ENCODE measurements around the gene TMEM143. TPM values are rescaled to one million over a fixed set of nuclear protein-coding genes. Genes with fewer than 3 reads are reported as not detected.
A peak's percentile ranks its signal among the peaks of the same experiment; 100 is the strongest.

Gene TMEM143
- 7.4 and 9.8 TPM in 2 replicates for total RNA-seq (2014; rRNA removed; shearing (Covaris generic))

DNA sequence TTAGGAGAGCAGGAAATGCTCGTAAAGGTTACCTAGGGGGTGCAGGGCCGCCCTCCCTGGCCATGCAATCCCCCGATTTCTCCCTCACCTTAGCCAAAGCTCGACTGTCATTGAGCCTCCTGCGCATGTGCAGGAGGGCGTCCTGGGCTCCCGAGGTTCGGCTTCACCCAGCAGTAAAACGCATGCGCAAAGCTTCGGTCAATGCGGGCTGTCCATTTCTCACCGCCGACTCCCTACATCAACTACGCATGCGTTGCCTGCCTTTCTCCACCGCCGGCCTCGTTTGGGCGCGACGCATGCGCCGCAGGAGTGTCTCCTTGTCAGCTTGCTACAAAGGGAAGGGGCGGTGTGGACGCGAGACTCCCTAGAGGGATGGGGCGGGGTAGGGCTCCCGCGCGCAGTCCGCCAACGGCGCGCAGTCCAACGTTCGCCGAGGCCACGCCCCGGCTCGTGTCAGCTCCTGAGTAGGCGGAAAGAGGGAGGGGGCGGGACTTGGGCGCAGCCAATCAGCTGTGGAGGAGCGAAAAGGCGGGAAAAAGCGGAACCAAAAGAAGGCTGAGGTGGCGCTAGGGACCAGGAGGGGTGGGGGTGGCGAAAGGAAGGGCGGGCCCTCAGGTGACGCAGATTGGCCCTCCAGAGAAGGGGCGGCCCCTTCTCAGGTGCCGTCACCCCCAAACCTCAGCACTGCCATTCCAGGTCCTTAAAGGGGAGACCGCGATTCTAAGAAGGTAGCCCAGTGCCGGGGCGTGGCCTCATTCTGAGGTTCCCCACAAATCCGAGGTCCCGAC, at the start of gene TMEM143, which contains the start of gene SYNGR4:
Gene TMEM143, minus strand, starts transcription at position 131 of the 788 bp plus-strand sequence. Its CDS starts 20 bp downstream, at position 111.
Gene SYNGR4, plus strand, starts transcription at position 558 of the 788 bp plus-strand sequence. CDS start 1,476 bp downstream, outside the sequence.
- DNase-seq (ENCODE audit: low spot score), result peak; percentile 100
- in situ Hi-C loops (cut with HindIII; ENCODE audit: low sequenced_read_pairs), result no loop called here

DNA sequence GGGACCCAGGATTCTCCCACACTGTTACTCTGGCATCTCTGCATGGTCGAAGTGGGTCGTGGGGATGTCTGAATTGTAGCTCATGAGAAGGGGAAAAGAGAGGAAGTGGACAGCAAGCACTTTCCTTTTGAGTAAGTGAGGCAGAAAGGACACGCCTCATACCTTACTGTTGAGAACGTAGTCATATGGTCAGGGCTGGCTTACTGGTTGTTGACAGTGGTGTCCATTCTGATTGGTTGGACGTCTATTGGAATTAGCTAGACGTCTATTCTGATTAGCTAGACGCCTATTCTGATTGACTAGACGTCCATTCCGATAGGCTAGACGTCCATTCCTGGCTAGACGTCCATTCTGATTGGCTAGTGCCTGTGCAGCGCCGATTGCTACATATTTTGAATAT, 42.1 kb upstream of the TMEM143 start:
- in situ Hi-C loops (cut with HindIII; ENCODE audit: low sequenced_read_pairs), result no loop called here
- no peak for DNase-seq (ENCODE audit: low spot score)

DNA sequence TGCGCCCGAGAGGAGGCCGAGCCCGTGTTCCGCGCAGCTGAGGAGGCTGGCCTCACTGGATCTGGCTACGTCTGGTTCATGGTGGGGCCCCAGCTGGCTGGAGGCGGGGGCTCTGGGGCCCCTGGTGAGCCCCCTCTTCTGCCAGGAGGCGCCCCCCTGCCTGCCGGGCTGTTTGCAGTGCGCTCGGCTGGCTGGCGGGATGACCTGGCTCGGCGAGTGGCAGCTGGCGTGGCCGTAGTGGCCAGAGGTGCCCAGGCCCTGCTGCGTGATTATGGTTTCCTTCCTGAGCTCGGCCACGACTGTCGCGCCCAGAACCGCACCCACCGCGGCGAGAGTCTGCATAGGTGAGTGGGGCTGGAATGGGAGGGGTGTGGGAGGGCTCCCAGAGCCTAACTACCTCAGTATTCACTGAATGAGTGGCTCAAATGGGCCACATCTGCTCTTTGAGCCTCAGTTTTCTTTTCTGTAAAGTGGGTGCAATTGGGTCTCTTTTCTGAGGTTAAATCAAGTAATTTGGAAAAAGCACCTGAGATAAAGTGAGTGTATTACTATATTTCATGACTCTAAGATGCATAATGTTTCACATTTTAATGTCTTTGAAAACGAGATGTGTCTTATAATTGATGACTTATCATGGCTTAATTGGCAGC, 41.4 kb upstream of the TMEM143 start:
- in situ Hi-C loops (cut with HindIII; ENCODE audit: low sequenced_read_pairs), result no loop called here
- no peak for DNase-seq (ENCODE audit: low spot score)

DNA sequence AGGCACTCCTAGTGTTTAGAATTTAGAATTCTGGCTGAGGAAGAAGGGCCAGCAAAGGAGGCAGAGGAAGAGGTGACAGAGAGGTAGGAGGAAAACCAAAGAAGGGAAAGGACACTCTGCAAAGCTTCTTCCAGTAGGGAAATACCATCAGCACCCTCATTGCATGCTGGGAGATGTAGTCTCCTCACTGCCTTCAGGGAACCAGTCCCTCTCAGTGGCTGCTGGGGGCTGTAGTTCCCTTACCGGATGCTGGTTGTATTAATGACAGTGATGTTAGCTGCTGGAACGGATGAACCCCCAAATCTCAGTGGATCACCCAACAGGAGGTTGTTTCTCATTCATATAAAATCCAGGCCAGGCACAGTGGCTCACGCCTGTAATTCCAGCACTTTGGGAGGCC, 39.9 kb upstream of the TMEM143 start:
- peak; percentile 70 for DNase-seq (ENCODE audit: low spot score)
- in situ Hi-C loops (cut with HindIII; ENCODE audit: low sequenced_read_pairs), result no loop called here

DNA sequence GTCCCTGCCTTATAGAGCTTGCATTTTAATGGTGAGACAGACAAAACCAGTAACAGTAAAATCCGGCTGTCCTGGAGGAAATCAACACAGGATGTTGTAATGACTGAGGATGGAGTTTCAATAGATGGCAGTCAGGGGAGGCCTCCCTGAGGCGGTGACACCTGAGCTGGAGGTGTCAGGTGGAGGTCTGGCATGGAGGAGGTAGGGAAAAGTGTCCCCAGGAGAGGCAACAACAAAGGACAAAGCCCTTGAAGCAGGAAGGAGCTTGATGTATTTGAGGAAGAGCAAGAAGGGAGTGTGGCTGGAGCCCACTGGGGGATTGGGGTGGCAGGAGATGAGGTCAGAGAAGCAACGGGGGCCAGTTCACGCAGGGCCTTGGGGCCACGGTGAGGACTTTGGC, 37.5 kb upstream of the TMEM143 start:
- in situ Hi-C loops (cut with HindIII; ENCODE audit: low sequenced_read_pairs), result no loop called here
- DNase-seq (ENCODE audit: low spot score), result no peak

DNA sequence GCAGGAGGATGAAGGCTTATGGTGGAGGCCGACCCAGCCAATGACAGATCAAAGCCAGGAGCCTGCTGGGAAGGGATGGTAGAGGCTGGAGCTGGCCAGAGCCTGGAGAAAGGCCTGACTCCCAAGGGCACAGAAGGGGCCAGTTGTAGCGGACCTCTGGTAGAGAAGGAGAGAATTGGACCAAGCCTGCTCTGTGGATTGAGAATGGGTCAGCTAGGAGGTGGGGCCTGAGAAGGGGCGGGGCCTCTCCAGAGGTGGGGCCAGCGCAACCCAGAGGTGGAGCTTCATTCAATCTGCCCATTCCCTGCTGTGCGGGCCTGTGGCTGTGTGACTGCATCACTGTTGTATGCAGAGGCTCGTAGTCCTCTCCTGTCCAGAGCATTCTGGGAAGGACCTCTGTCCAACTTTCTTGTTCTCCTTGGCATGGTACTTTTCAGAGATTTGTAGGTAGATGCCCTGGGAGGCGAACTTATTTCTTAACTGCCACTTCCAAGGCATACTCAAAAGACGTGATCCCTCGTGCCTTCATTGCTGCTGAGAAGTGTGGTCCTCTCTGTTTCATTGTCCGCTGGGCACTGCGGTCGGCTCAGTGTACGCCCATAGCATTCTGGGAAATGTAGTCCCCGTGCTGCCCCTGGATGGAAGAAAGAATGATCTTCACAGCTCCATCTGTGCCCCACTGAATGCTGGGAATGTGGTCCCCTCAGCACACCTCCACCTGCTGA, 36.4 kb upstream of the TMEM143 start:
- in situ Hi-C loops (cut with HindIII; ENCODE audit: low sequenced_read_pairs), result no loop called here
- DNase-seq (ENCODE audit: low spot score), result peak; percentile 35

DNA sequence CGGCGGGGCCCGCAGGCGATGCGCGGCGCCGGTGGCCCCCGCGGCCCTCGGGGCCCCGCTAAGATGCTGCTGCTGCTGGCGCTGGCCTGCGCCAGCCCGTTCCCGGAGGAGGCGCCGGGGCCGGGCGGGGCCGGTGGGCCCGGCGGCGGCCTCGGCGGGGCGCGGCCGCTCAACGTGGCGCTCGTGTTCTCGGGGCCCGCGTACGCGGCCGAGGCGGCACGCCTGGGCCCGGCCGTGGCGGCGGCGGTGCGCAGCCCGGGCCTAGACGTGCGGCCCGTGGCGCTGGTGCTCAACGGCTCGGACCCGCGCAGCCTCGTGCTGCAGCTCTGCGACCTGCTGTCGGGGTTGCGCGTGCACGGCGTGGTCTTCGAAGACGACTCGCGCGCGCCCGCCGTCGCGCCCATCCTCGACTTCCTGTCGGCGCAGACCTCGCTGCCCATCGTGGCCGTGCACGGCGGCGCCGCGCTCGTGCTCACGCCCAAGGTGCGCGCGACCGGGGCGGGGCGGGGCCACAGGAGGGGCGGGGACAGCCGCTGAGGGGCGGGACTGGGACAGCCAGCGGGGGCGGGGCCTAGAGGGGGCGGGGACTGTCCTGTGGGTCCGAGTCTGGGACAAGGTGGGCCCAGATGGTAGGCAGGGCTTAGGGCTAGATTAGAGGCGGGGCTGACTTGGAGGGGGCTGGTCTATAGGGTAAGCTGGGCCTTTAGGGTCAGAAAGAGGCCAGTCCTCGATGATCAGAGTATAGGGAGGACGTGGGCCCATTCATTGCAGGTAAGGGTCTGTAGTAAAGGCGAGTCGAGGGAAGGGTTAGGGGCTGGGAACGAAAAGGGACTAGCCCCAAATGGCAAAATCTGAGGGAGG, 34.9 kb upstream of the TMEM143 start:
- in situ Hi-C loops (cut with HindIII; ENCODE audit: low sequenced_read_pairs), result no loop called here
- DNase-seq (ENCODE audit: low spot score), result peak; percentile 25

DNA sequence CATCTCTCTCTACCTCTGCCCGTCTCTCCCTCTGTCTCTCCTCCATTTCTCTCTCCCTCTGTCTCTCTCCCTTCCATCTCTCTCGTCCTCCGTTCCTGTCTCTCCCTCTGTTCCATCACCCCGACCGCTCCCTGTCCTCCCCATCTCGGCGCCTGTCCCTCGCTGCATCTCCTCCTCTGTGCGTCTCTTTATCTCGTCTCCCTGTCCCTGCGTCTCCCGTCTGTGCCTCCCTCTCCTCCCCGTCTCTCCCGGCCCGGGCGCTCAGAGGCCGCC, 34.3 kb upstream of the TMEM143 start:
- no peak for DNase-seq (ENCODE audit: low spot score)
- in situ Hi-C loops (cut with HindIII; ENCODE audit: low sequenced_read_pairs), result no loop called here

DNA sequence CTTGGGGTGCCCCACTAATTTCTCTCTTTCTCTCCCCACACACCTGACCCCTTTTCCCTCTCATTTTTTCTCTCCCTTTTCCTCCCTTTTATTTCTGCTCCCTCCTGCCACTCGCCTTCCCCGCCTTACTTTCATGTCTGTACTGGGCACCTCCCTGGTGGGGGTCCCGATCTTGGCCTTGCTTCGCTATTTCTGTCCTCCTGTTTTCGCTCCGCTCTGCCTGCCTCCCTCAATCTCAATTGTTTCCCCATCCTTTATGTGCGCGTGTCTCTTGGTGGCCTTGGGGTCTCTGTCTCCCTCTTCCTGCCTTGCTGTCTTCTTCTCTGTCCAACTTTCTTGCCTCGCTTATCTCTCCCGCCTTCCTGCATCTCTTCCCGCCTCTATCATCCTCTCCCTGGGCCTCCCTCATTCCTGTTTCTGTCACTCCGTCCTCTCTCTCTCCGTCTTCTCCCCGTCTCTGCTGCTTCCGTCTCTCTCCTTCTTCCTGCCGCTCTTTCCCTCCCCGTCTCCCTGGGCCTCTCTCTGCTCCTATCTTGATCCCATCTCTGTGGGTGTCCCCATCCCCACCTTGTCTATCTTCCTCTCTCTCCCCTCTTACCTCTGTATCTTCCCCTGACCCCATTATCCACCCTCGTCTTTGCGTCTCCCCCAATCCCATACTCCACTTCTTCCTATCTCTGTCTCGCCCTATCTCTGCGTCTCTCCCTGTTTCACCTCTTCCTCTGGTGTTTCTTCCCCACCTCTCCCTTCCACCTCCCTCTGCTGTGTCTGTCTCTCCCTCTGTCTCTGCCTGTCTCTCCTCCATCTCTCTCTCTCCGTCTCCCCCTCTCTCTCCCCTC, 33.7 kb upstream of the TMEM143 start:
- in situ Hi-C loops (cut with HindIII; ENCODE audit: low sequenced_read_pairs), result no loop called here
- no peak for DNase-seq (ENCODE audit: low spot score)

DNA sequence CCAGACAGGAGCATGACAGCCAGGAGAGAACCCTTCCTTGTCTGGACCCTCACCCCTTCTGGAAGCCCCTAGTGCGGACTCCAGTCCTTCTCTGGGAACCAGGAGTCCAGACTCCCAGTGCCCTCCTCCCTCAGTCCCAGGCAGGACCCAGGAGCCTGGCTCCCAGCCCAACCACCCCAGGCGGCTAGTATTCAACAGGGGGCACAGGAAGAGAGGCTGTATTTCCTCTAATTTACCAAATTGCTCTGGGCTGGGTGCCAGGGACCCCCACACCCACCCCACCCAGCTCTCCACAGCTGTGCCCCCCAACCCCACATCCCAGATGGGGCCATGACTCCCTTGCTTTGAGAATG, 33.1 kb upstream of the TMEM143 start:
- DNase-seq (ENCODE audit: low spot score), result no peak
- in situ Hi-C loops (cut with HindIII; ENCODE audit: low sequenced_read_pairs), result no loop called here

DNA sequence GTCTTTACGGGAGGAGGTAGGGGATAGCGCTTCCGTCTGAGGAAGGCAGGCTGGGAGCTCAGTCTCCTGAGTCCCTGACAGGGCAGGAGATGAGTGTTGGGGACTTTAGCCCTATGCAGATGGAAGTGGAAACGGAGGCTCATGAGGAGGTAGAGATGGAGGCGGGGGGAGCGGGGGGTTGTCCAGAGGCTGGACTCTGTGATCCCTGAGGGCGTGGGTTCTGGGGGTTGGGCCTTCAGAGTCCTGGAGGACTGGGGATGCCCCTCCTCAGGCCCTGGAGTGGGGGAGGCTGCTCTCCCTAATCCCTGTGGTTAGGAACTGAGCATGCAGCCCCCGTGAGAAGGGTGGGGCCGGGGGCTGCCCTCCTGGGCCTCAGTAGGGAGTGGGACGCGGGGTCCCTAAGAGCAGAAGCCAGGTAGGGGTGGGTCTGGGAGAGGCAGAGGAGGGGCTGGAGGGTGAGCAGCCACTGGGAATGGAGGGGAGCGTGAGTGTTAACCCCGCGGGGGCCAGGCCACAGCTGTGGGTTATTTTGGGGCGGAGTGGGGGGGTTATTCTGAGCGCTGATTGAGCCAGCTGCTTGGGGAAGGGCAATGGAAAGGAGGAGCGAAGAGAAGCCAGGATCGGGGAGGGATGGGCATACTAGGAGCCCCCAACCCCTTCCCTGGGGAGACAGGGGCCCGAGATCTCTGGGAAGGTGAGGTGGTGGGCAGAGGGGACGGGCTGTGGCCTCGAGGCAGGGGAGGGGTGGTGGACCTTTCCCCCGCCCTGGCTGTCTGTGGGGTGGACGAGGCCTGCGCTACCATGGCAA, 32.5 kb upstream of the TMEM143 start:
- in situ Hi-C loops (cut with HindIII; ENCODE audit: low sequenced_read_pairs), result no loop called here
- DNase-seq (ENCODE audit: low spot score), result no peak

DNA sequence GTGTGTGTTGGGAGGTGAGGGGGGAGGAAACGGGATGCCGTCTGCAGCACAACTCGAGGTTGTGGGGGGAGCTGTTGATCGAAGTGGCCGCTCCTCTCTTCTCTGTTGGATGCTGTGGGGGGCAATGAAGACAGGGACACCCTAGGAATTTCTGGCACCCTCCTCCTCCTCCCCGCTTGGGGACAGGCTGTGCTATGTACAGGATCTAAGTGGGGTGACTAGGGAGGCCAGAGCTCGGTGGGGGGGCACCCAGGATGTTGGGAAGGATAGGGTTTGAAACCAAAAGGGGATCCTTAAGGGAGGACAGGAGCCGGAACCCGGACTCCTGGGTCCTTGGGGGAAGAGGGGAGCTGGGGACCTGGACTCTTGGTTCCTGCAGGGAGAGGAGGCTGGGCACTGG, 31.8 kb upstream of the TMEM143 start:
- in situ Hi-C loops (cut with HindIII; ENCODE audit: low sequenced_read_pairs), result no loop called here
- DNase-seq (ENCODE audit: low spot score), result no peak

DNA sequence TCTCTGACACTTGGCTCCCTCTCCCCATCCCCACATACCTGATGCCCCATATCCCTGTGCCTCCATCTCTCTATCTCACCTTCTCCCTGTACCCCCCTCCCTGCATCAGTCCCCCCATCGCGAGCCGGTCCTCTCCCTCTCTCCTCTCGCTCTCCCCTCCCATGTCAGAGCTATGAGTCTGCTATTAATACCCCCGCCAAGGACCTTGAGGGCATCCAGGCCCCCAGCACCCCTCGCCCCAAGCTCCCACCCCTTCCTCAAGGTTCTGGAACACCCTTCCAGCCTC, 31.4 kb upstream of the TMEM143 start:
- in situ Hi-C loops (cut with HindIII; ENCODE audit: low sequenced_read_pairs), result no loop called here
- DNase-seq (ENCODE audit: low spot score), result no peak

DNA sequence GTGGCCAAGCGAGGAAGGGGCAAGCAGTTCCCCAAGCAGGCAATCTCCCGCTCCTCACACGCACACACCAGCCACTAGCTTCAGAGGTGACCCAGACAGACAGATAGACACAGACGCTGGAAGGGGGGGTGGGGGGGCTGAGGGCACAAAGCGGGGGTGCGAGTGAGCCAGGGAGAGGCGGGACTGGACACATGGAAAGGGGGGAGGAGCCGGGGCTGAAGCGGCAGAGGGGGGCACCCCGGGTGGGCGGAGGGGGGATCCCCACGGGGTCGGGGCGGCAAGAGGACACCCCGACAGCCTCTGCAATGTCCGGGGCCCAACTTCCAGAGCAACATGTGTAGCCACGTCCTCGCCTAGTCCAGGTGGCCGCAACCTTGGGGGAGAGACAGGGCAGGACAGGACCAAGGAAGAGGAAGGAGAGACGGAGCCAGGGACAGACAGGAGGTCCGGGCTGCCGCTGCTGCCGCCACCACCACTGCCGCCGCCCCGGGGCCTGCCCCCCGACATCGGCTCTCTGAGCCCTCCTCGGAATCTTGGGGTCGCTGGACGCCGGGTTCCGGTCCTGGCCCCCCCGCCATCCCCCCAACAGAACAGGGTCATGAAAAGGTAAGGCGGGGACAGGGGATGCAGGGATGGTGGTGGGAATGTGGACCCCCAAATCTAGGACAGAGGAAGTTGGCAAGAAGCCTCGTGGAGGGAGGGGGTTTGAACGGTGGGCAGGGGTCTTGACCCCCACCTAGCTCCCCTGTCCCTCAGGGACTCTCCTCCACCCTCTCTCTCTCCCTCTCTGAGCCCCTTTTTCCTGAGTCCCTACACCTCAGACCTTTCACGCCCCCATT, 30.8 kb upstream of the TMEM143 start:
- in situ Hi-C loops (cut with HindIII; ENCODE audit: low sequenced_read_pairs), result no loop called here
- DNase-seq (ENCODE audit: low spot score), result no peak

DNA sequence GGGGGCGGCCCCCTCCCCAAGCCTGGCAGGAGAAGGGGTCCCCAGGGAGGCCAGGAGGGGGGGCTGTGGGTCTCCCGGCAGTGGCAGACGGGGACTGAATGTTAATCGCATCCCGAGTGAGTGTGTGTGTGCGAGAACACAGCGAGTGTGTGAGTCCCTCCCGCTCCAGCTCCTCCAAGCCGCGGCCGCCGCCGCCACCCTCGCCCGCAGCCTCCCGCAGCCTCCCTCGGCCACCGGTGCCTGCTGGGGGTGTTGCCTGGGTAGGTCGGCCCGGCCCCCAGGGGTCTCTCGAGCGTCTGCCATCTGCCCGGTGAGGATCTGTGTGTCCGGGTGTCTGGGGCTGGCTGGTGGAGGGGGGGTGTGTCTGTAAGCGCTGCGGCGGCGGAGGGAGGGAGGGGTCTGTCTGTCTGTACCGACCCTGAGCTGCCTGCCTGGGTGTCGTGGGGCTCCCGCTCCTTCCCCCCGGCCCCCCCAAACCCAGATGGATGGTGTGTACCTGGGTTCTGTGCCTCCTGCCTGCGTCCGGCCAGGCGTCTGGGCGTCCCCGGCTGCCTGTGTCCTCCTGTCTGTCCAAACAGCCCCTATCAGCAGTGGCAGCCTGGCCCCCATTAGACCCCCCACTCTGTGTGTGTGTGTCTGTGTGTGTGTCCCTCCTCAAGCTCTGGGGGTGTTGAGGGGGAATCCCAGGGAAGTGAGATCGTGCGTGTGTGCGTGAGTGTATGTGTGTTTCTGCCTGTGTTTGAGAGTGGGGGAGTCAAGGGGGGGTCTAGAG, 30.0 kb upstream of the TMEM143 start, which contains the start of gene GRIN2D:
Gene GRIN2D, plus strand, starts transcription at position 110 of the 772 bp plus-strand sequence. CDS start 4,725 bp downstream, outside the sequence.
- in situ Hi-C loops (cut with HindIII; ENCODE audit: low sequenced_read_pairs), result no loop called here
- peak; percentile 27 for DNase-seq (ENCODE audit: low spot score)

DNA sequence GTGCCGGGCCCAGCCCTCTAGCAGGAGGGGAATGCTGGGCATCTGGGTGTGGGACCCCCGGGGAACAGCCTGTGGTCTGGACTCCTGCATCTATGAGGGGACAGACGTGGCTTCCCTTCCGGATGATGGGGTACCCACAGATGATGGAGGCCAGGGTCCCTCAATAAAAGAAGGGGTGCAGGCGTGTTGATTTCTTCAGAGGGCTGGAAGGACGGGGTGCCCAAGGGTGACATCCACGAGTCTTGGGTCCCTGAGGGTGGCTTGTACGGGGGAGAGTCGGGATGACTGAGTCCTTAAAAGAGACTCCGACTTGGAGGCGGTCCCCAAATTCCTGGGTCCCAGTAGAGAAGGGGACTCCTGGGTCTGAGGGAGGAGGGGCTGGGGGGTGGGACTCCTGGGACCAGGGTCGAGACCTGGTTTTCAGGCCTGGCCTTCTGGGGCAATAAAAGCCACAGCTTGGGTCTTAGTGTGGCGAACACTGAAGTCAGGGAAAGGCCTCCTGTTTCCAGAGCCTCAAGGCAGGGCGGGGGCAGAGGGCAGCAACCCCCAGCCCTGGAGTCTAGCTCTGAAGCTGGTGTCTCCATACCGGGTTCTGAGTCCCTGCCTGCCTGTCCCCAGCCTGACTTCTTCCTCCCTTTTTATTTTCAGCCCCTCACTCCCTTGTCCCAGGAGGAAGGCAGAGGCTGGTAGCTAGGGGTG, 29.3 kb upstream of the TMEM143 start:
- in situ Hi-C loops (cut with HindIII; ENCODE audit: low sequenced_read_pairs), result no loop called here

More for the DNA sequence above, 29.3 kb upstream of the TMEM143 start:
- peak; percentile 27 for DNase-seq (ENCODE audit: low spot score)
